Aorta (tissue), 5 donors: ENCODE data around the gene PSPN. TPM values are rescaled to one million over a fixed set of nuclear protein-coding genes. Genes with fewer than 3 reads are reported as not detected.

Experiments
- ATAC-seq: fragments of 200-7000 bp; cut with Tn5 transposase; one replicate; pipeline ENCODE4 v1.9.1; 2022; ENCODE audit warnings: moderate library complexity; ENCODE audit not compliant: low FRiP score
- DNase-seq, 2 donors: peaks; one replicate each; pipeline ENCODE4 v3.0.0-alpha.2; 2020
- H3K27ac ChIP-seq, 2 donors: one replicate each; pipeline ENCODE4 v1.5.1; 2013; ENCODE audit warnings: low read length in 2 of 2, mild to moderate bottlenecking in 2 of 2, moderate library complexity in 2 of 2, control low read depth in 1 of 2, inconsistent platforms in 1 of 2, low read depth in 1 of 2
- H3K27me3 ChIP-seq, 2 donors: one replicate each; pipeline ENCODE4 v1.6.1; 2013; ENCODE audit warnings: control low read depth in 1 of 2, low read length in 1 of 2, mild to moderate bottlenecking in 1 of 2, moderate library complexity in 1 of 2; ENCODE audit not compliant: insufficient read depth in 2 of 2, control insufficient read depth in 1 of 2
- H3K36me3 ChIP-seq, 2 donors: one replicate each; pipeline ENCODE4 v1.6.1; 2013; ENCODE audit warnings: control low read depth in 1 of 2, low read length in 1 of 2, mild to moderate bottlenecking in 1 of 2; ENCODE audit not compliant: insufficient read depth in 2 of 2, control insufficient read depth in 1 of 2
- H3K4me1 ChIP-seq, 2 donors: one replicate each; pipeline ENCODE4 v1.6.1; 2013; ENCODE audit warnings: low read length in 2 of 2, control low read depth in 1 of 2, mild to moderate bottlenecking in 1 of 2, moderate library complexity in 1 of 2; ENCODE audit not compliant: insufficient read depth in 2 of 2, control insufficient read depth in 1 of 2
- H3K4me3 ChIP-seq, 2 donors: one replicate each; pipeline ENCODE4 v1.5.1; 2013; ENCODE audit warnings: low read length in 2 of 2, control low read depth in 1 of 2, mild to moderate bottlenecking in 1 of 2
- H3K9me3 ChIP-seq: one replicate; pipeline ENCODE4 v1.6.1; 2013; ENCODE audit warnings: mild to moderate bottlenecking, low read length; ENCODE audit not compliant: control insufficient read depth
- WGBS, 2 donors: extraction: QIAGEN DNeasy Blood & Tissue Kit; methylation state at CpG; one replicate each; pipeline ENCODE4 v1.1.7; 2013; 5-methylcytosine and 5-hydroxymethylcytosine counted together
- intact Hi-C, 2 donors: fragments of 100-400 bp; cut with DNase I; formaldehyde crosslinking; loops; one replicate each; pipeline versions ENCODE4 v1.14.2 to v1.15.0; 2022
- polyA plus RNA-seq, 2 donors: library from polyadenylated mRNA; stranded (reverse); fragments of 200-250 nt; gene quantifications; one replicate each; pipeline ENCODE4 v1.2.3, GENCODE V29; 2013
- total RNA-seq, 2 donors: library from RNA; stranded (reverse); fragmentation: NEBNext Ultra II Directional; extraction: Animal tissue kit (Norgen Biotek cat#: 25700); gene quantifications; one replicate each; pipeline ENCODE4 v1.2.1, GENCODE V29; 2021
- donor health status: healthy with polysubstance abuse.
- donor health status: Bipolar disorder and iron deficiency.
- donor health status: DM: no; HTN: no; CAD: no.
- donor health status: DM: no; HTN: no; CAD: no.
- donor health status: DM: yes; HTN: yes; CAD: no.

The PSPN gene
- total and polyA plus RNA-seq, 4 donors: 0.95 to 2.2 (median 1.1) TPM

DNA sequence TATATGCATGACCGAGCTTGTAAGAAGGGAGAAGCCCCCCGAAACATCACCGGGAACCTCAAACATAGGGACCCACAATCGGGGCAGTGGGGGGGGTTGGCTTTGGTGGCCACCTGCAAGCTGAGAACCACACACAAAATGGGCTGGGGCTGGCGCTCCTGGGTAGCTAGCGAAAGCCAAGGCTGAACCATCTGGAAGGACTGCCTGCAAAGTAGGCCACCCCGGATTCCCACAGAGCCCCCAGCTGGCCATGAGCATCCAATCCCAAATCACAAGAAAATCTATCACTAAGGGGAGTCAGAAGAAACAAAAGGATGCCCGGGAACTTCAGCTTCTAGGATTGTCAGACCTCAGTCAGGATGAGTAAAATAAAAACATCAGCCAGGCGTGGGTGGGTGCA, 2.8 kb upstream of the PSPN start:
- H3K36me3 ChIP-seq: peaks cover 4 to 22% of the 10 kb centered on the region in 2 donors
- intact Hi-C loops: no loop called here
- WGBS, 2 donors: 69 to 74% methylated on average over 9 of the region's 9 CpGs
- no peaks in the 10 kb centered on the region for H3K9me3 ChIP-seq
- no peak for DNase-seq
- no peak for ATAC-seq
- no peak overlapping the region for H3K4me3 ChIP-seq
- no peaks in the 10 kb centered on the region for H3K27me3 ChIP-seq
- no peaks in the 10 kb centered on the region for H3K4me1 ChIP-seq
- H3K27ac ChIP-seq: no peak overlapping the region

DNA sequence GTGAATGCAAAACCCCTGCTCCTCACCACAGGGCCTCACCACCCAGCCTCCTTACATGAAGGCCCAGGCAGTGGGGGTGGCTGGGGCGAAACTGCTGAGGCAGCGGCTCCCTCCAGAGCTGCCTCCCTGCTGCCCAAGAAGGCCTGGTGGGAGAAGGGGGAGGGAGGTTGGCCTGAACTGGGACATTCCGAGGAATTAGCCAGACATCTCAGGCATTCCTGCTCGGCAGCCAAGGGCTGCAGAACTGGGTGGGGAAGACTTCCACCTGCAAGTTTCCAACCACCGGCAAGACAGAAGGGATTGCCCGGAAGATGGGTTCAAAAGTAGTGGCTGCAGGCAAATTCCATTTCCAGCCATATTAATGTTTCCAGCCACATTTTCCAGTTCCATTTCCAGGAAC, 2.3 kb upstream of the PSPN start:
- 7 to 9% methylated on average over 6 of the region's 6 CpGs for WGBS, 2 donors

DNA sequence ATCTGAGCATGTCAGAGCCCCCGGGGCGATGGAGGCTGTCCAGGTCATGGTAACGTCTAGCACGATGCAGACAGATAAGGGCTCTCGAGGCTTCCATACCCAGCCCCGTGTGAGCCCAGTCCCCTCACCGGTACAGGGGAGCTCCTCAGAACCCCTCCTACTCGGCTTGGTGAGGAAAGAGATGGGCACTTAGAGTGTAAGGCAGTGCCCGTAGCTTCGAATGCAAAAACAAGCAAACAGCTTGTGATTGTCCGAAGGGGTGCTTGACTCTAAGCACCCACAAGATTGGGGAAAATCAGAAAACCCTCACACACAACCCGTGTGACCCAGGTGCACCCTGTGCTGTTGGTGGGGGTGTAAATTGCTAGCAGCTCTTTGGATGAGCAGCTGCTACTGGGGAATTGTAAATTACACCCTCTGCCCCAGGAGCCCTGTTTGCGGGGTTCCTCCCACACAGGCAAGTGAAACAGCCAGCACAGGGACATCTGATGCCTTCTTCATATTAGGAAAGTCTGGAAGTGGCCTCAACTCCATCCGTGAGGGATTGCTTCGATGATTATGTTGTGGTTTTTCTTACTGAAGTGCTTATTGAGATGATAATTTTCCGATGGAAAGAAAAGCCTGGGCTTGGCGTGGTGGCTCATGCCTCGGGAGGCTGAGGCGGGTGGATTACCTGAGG, 918 bp upstream of the PSPN start:
- Histone ChIP-seq H3K9me3 (no peaks in the 10 kb centered on the region), H3K4me3 (no peak overlapping the region), H3K27ac (no peak overlapping the region), H3K4me1 (no peaks in the 10 kb centered on the region), H3K36me3 (peaks cover 0 to 17% of the 10 kb centered on the region in 2 donors), H3K27me3 (no peaks in the 10 kb centered on the region)
- intact Hi-C loops: no loop called here
- ATAC-seq: no peak
- 73 to 74% methylated on average over 19 of the region's 19 CpGs for WGBS, 2 donors
- no peak for DNase-seq

More for the DNA sequence above, 2.3 kb upstream of the PSPN start:
- Histone ChIP-seq H3K9me3 (no peaks in the 10 kb centered on the region), H3K27ac (no peak overlapping the region), H3K36me3 (peaks cover under 1 to 19% of the 10 kb centered on the region in 2 donors), H3K4me3 (no peak overlapping the region), H3K27me3 (no peaks in the 10 kb centered on the region), H3K4me1 (no peaks in the 10 kb centered on the region)
- intact Hi-C loops: no loop called here
- peak in 1 of 2 donors; percentile 70 for DNase-seq
- no peak for ATAC-seq

DNA sequence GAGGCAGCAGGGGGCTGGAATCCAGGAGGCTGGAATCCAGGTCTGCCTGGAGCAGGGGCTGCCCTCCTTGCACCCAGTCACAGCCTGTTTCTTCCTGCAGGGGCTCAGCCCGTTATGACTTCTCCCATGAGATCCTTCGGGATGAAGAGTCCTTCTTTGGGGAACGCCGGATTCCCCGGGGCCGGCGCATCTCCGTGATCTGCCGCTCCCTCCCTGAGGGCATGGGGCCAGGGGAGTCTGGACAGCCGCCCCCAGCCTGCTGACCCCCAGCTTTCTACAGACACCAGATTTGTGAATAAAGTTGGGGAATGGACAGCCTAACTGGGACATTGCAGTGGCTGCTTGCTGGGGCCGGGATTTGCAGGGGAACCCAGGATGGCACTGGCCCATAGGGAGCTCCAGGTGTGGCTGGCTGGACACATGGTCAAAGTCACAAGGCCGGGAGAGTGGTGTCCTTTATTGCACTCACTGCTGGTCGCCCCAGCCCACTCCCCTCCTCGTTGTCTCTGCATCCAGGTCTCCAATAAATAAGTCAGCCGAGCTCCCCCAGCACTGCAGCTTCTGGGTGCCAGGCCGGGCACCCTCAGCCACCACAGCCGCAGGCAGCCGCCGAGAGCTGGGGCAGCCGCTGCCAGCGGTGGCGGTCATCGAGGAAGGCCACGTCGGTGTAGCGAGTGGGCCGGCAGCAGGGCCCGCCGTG, 872 bp downstream of the PSPN start:
- Histone ChIP-seq H3K9me3 (no peaks in the 10 kb centered on the region), H3K4me1 (no peaks in the 10 kb centered on the region), H3K27ac (no peak overlapping the region), H3K36me3 (peaks cover 0 to 2% of the 10 kb centered on the region in 2 donors), H3K4me3 (no peak overlapping the region), H3K27me3 (no peaks in the 10 kb centered on the region)
- no peak for DNase-seq
- no peak for ATAC-seq
- WGBS, 2 donors: 87% methylated on average over 29 of the region's 29 CpGs
- intact Hi-C loops: no loop called here

DNA sequence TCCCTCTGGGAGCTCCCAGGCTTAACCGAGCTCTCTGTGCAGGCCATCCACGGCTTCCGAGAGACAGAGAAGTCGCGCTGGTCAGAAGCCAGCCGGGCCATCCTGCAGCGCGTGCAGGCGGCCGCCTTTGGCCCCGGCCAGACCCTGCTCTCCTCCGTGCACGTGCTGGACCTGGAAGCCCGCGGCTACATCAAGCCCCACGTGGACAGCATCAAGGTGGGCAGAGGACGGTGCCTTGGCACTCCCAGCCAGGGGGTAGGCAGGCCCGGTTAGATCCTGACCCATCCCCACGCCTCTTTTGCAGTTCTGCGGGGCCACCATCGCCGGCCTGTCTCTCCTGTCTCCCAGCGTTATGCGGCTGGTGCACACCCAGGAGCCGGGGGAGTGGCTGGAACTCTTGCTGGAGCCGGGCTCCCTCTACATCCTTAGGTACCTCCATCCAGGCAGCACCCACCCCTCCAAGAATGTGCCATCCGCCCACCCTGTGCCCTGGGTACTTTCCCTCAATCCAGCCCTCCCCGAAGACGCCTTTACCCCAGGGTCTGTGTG, 1.5 kb downstream of the PSPN start:
- DNase-seq (peak in 1 of 2 donors; percentile 79), ATAC-seq (no peak)
- H3K27me3 ChIP-seq: no peaks in the 10 kb centered on the region
- no peaks in the 10 kb centered on the region for H3K36me3 ChIP-seq
- no peak overlapping the region for H3K27ac ChIP-seq
- no peaks in the 10 kb centered on the region for H3K4me1 ChIP-seq
- H3K4me3 ChIP-seq: no peak overlapping the region
- intact Hi-C loops: no loop called here
- 55 to 62% methylated on average over 29 of the region's 29 CpGs for WGBS, 2 donors
- no peaks in the 10 kb centered on the region for H3K9me3 ChIP-seq

DNA sequence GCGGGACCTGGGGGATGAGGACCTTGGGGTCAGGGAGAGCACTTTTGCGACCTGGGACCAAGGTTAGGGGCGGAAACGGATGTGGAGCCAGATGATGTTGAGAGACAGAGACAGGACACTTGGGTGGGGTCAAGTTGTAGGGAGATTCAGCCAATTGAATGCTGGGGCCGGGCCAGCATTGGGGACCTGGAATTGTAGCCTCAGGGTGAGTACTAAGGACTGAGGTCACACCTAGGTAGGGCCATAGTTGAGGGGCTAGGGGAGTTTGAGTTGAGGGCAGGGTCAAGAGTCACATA, 2.0 kb downstream of the PSPN start:
- no peak for ATAC-seq
- H3K9me3 ChIP-seq: no peaks in the 10 kb centered on the region
- intact Hi-C loops: loop anchor here in 1 of 2 donors (2.0 kb wide), 1 partner anchor 51 kb away; the partner anchor contains the start of gene KHSRP
- no peak for DNase-seq
- peak overlapping the region in 1 of 2 donors; percentile 8 for H3K4me3 ChIP-seq
- H3K36me3 ChIP-seq: no peaks in the 10 kb centered on the region
- peak overlapping the region in 1 of 2 donors; percentile 28 for H3K27ac ChIP-seq
- H3K27me3 ChIP-seq: no peaks in the 10 kb centered on the region
- no peaks in the 10 kb centered on the region for H3K4me1 ChIP-seq
- WGBS, 2 donors: 28% methylated on average over 5 of the region's 5 CpGs

DNA sequence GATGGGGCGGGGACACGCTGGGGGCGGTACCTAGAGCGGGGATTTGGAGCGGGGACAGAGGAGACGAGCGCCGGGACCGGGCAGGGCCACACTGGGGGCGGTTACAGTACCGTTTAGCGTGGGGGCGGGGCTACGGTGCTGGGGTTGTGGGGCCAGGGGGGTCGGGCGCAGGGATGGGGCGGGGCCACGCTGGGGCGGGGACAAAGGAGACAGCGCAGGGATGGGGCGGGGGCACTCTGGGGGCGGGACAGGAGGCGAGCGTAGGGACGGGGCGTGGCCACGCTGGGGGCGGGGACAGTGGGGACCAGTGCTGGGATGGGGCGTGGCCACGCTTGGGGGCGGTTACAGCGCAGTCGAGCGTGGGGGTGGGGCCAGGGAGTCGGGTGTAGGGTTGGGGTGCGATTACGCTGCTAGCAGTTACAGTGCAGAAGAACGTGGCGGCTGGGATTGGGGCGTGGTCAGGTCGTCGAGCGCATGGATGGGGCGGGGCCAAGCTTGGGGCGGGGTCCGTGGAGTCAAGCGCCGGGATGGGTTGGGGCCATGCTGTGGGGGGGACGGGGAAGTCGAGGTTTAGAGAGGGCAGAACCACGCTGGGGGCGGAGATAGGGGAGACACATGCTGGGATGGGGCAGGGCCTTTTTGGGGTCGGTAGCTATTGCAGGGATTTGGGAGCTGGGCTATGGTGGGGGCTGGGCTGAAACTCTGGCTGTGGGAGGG, 2.5 kb downstream of the PSPN start:
- Histone ChIP-seq H3K27ac (peak overlapping the region; percentile 85 to 95), H3K4me3 (peak overlapping the region; percentile 30 to 52), H3K4me1 (no peaks in the 10 kb centered on the region), H3K36me3 (no peaks in the 10 kb centered on the region), H3K27me3 (no peaks in the 10 kb centered on the region), H3K9me3 (no peaks in the 10 kb centered on the region)
- 1% methylated on average over 37 to 53 of the region's 53 CpGs for WGBS, 2 donors
- peak; percentile 99 to 100 for DNase-seq
- ATAC-seq: peak; percentile 95
- intact Hi-C loops: loop anchor here in 1 of 2 donors (2.0 kb wide), 1 partner anchor 52 kb away; the partner anchor contains the start of gene KHSRP

DNA sequence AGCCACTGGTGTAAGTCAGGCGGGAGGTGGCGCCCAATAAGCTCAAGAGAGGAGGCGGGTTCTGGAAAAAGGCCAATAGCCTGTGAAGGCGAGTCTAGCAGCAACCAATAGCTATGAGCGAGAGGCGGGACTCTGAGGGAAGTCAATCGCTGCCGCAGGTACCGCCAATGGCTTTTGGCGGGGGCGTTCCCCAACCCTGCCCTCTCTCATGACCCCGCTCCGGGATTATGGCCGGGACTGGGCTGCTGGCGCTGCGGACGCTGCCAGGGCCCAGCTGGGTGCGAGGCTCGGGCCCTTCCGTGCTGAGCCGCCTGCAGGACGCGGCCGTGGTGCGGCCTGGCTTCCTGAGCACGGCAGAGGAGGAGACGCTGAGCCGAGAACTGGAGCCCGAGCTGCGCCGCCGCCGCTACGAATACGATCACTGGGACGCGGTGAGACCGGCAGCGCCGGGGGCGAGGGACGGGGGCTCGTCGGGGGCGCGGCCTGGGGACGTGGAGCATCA, 3.1 kb downstream of the PSPN start, which contains the start of gene ALKBH7:
Gene ALKBH7 (plus strand): TSS at position 201 of the 502 bp plus-strand sequence. CDS start 27 bp downstream, at position 228.
- Histone ChIP-seq H3K9me3 (no peaks in the 10 kb centered on the region), H3K27ac (peak within 1 kb of the TSS; percentile 85 to 95), H3K4me3 (peak within 1 kb of the TSS; percentile 30 to 52), H3K27me3 (no peaks in the 10 kb centered on the region), H3K36me3 (no peaks in the 10 kb centered on the region), H3K4me1 (no peaks in the 10 kb centered on the region)
- intact Hi-C loops: loop anchor here in 1 of 2 donors (2.0 kb wide), 1 partner anchor 52 kb away; the partner anchor contains the start of gene KHSRP
- ATAC-seq (peak; percentile 94), DNase-seq (peak; percentile 97 to 100)
- WGBS, 2 donors: 1% methylated on average over 43 to 47 of the region's 47 CpGs
